NCI-H128 (cell line): ENCODE measurements around the gene LMTK2.
A peak's percentile ranks its signal among the peaks of the same experiment; 100 is the strongest.

Experiments
- DNase-seq: peaks from one replicate; lab custom pipeline; 2025; ENCODE audit not compliant: unreplicated experiment; lab: John Stamatoyannopoulos, UW

The LMTK2 gene

DNA sequence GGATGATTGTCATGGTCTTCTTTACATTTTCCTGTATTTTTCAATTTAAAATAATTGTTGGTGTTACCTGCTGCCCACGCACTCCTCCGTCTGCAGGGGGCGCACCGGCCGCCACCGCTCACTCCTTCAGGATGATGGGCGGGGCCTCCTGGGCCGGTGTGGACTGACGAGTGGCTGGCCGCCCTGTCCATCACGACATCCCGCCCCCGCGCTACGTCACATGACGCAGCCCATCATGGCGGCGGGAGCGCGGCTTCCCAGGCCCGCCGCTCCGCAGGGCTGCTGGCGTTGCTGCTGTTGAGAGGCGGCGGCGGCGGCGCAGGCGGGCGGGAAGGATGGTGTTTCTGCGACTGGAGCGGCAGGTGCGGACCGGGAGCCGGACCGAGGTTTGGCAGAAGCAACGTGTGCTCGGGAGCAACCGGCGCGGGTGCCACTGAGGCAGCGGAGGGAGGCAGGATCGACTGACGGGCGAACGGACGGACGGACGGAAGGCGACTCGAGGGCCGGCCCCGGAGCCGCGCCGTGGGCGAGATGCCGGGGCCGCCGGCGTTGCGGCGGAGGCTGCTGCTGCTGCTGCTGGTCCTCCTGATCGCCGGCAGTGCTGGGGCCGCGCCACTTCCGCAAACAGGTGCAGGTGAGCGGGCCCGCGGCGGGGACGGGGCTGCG is at the start of gene LMTK2:
Gene LMTK2 (plus strand): TSS at position 216 of the 666 bp plus-strand sequence. CDS start 316 bp downstream, at position 532.
- peak; percentile 86 for DNase-seq

DNA sequence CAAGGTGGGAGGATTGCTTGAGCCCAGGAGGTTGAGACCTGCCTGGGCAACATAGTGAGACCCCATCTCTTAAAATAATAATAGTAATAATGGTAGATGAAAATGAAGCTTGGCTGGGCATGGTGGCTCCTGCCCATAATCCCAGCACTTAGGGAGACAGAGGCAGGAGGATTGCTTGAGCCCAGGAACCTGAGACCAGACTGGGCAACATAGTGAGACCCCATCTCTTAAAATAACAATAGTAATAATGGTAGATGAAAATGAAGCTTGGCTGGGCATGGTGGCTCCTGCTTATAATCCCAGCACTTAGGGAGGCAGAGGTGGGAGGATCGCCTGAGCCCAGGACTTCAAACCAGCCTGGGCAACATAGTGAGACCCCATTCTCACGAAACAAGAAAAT is 49.5 kb upstream of the LMTK2 start:
- DNase-seq, result no peak

DNA sequence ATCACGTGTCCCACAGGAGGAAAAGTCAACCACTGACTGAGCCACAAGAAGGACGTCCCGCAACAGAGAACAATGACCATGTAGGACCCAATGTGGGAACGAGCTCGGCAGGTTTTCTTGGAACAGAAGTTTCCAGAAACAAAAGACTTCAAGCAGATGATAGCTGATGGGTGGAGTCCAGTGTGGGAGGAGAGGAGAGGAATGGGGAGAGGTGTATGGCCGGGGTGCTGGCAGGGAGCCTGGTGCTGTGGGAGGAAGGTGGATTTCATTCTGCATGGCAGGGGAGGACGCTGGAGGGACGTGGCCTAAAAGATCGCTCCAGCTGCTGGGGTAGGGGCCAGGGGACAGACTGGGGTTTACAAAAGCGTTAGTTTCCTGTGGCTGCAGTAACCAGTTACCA is 48.5 kb upstream of the LMTK2 start:
- no peak for DNase-seq

DNA sequence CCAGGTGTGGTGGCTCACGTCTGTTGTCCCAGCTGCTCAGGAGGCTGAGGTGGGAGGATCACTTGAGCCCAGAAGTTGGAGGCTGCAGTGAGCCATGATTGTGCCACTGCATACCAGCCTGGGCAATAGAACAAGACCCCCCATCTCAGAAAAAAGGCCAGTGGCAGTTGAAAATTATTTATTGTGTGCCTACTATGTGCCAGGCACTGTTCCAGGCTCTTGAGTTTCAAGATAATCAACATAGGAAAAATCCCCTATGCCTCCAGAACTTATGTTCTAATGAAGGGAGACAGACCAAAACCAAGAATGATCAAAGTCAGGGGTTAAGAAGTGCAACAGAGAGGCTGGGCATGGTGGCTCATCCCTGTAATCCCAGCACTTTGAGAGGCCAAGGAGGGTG is 42.4 kb upstream of the LMTK2 start:
- DNase-seq, result no peak

DNA sequence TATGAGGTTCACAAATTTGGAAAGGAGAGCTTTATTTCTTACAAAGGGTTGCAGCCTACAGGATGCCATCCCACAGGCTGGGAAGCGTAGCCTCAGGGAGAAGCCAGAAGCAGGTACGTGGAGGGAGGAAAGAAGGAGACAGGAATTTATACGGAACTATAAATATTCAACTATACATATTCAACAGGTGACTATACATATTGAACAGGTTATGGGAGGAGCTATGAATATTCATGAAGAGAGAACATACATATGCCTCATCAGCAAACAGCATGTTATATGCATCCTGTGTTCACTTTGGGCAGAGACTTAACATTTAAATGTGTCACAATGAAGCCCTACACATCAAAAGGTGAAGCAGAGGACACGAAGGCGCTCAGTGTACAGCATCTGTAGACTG is 40.5 kb upstream of the LMTK2 start:
- DNase-seq, result no peak

DNA sequence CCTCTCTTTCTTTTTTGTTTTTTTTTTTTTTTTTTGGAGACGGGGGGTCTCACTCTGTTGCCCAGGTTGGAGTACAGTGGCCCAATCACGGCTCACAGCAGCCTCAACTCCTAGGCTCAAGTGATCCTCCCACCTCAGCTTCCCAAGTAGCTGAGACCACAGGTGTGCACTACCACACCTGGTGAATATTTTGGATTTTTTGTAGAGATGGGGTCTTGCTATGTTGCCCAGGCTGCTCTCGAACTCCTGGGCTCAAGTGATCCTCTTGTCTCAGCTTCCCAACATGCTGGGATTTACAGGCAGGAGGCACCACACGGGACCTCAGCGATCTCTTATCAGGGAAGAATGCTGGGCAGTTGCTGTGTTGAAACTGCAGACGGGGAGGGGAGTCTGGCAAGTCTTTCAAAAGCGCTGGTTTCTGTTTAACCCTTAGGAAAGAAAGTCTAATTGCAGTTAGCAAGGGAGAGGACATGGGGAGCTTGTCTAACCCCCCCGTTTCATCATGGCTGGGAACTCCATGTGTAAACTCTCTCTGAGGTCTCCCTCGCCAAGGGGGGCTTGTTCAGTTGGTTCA is 39.6 kb upstream of the LMTK2 start:
- no peak for DNase-seq

DNA sequence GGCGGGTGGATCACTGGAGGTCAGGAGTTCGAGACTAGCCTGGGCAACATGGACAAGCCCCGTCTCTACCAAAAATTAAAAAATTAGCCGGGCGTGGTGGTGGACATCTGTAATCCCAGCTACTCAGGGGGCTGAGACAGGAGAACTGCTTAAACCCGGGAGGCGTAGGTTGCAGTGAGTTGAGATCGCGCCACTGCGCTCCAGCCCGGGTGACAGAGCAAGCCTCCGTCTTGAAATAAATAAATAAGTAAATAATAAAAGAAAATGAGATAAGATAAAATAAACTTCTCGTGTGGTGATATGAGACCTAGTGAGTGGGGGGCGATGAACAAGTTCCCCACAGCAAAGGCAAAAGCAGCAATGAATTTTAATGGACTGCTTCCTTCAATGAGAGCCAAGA is 33.6 kb upstream of the LMTK2 start:
- no peak for DNase-seq

DNA sequence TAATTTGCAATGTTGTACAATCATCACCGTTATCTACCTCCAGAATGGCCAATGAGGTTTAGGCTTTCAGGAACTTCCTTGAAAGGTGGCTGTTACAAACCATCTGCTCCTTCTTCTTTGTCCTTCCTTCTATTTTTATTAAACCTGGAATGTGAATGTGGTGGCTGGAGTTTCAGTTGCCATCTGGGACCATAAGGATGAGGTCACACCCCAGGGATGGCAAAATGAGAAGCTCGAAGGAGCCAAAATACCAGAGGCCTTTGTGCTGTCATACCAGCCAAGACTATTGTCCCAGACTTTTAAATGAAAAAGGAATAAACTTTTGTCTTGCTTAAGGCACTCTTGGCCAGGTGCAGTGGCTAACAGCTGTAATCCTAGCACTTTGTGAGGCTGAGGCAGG is 30.9 kb upstream of the LMTK2 start:
- DNase-seq, result no peak

DNA sequence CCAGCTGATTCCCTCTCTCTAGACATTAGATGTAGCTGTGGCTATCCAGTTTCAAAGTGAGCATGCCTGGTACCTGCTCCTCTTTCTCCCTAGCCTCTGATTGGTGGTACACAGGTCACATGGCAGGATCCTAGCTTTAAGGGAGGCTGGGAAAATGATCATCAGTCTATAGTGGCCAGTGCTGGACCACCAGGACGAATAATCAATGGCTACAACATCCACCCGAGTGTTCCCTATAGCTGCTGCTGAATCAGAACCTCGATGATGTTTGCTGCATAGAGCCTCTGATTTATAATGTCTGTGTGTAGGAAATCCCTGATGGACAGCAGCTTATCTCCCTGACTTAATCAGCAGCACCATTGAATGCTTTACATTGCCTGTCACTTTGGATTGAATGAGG is 28.9 kb upstream of the LMTK2 start:
- DNase-seq, result no peak

DNA sequence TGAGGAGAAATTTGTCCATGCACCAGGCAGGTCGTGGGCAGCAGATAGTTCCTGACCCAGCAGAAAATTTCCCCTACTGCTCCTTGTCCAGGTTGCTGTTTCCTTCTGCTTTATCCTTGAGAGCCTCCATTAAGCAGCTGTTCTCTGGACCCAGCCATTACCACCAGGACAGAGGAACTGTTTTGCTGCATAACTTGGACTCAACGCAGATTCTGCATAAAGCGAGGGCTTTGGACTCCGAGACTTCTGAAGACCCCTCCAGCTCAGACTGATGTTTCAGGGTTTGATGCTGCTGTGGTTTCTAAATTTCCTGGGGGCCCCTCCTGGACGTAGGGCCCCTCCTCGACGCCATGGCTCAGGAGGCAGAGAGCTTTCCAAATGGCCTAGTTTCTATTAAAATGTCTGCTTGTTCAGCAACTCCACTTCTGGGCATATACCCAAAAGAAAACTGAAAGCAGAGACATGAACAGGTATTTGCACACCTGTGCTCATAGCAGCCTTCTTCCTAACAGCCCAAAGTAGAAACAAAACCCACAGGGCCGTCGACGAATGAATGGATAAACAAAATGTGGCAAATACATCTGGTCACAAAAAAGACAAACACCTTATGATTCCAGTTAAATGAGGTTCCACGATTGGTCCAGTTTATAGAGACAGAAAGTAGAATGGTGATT is 28.3 kb upstream of the LMTK2 start:
- no peak for DNase-seq

DNA sequence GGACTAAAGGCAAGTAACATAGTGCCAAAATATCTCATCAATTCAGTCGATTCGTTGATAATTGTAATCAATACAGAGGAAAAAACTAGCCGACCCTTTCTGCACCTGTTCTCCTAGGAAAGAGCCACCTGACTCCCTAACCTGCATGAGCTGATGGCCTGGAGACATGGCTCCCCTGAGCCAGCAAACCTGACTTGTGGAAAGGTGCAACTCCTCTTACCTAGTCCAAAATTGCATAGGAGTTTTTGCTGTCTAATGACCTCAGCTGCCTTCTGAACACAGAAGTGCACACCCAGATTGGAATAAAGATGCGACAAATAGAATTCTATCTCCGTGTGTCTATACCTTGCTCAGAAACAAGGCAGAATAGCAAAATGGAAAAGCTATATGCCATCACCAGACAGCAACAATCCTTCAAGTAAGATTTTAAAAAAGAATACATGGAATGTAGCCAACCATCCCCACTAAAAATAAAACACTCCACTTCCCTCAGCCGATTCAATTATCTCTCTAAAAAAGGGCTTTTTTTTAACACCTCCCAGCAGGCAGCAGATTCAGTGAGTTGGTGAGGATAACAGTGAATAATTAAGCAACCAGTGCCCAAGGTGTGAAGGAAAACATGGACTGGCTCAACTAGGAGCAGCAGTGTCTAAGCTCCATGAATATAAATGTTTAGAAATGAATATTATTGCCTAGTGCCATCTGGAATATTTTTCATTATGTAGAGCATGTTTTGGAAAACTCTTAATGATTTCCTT is 26.6 kb upstream of the LMTK2 start:
- no peak for DNase-seq

DNA sequence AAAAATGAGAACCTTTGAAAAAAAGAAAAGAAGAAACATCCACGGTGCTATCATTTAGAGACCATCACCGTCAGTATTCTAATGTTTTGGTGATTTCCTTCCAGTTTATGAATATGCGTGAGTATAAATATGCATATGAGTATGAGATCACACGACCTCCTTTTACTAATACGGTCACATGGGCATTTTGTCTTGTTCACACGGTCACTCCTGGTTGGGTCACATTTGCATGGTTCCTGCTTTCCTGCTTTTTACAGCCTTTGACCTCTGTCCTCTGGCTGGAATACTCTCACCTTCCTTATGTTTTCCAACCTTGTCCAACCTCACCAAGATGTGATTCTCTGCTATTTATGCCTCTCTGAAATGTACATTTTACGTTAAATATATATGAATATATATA is 25.3 kb upstream of the LMTK2 start:
- no peak for DNase-seq

DNA sequence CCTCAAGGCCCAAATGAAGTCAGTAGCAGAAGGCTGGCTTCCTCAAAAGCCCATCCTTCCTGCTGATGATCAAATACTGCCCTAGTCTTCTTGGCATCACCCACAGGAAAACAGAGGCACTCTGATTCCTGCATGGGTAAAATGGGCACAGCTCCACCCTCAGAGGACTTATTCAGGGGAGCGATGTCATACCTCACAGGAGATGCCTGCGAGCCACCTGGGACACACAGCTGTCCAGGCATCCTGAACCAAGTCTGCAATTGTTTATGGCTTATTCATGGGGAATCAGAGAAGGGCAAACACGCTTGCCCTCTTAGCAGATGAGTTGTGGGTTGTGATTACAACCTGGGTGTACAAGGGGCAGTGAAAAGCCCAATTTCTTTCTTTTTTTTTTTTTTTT is 22.0 kb upstream of the LMTK2 start:
- DNase-seq, result no peak

DNA sequence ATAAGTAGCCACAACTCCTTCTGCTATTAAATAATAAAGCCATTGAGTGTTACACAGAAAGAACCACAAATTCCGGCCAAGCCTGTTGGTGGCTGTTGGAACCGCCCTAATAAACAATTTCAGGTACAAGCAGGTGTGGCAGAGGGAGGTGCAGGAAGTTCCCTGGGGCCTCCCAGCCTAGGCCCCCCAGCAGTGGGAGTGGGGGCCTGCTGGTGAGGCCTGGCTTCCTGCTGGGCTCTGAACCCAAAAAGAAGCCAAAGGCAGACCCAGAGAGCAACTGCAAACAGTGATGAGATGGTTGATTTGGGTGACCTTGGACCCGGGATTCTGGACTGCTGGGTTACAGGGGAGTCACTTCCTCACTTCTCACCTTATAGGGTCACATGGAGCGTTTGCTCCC is 21.0 kb upstream of the LMTK2 start:
- DNase-seq, result no peak

DNA sequence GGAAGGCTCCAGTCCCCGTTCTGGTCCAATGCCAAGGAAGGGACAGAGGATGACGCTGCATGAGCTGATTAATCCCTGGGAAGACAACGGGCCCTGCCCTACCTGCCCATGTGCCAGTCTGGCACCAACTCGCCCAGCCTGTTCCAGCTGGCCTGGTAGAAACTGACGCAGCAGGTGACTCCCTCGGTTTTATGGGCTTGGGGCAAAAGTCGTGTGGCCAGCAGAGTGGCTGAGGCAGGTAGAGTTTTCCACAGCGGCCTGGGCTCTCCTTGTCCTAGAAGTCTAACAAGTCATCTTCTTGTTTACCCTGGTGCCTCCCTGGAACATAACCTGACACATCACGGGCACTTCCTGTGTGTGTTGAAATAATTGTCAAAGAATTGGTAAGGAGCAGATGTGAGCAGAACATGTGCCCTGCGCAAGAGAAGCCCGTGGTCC is 20.4 kb upstream of the LMTK2 start:
- no peak for DNase-seq

DNA sequence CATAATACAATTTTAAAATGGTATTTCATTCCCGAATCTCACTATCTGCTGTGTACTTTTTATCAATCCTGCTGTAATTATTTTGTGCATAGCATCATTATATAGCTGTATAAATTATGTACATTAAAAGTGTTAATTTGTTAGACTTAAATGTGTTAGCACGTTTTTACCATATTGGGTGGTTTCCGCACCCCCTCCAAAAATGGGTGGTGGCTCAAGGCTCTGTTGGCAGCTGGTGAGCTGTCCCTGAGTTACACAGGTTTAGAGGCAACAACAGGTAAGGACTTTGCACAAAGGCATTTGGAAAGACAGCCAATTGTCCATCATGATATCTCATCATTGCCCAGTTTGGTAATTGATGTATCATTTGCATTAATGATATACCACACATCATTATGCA is 18.6 kb upstream of the LMTK2 start:
- DNase-seq, result no peak

DNA sequence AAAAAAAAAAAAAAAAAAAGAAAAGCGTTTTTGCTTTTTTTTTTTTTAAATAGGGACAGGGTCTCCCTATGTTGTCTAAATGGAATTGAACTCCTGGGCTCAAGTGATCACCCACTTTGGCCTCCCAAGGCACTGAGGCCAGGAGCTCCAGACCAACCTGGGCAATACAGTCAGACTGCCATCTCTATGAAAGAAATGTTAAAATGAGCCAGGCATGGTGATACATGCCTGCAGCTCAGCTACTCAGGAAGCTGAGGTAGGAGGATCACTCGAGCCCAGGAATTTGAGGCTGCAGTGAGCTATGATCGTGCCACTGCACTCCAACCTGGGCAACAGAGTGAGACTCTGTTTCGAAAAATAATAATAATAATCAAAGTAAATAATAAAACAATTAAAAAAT is 16.5 kb upstream of the LMTK2 start:
- no peak for DNase-seq

DNA sequence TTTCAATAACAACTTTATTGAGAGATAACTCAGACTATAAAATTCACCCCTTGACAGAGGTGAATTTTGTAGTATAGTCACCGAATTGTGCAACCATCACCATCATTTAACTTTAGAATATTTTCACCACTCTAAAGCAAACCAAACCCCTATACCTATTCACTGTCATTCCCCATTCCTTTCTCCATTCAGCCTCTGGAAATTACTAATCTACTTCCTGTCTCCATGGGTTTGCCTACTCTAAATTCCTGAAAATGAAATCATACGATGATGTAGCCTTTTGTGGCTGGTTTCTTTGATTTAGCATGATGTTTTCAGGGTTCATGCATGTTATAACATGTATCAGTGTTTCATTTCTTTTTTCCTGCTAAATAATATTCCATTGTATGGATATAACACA is 15.6 kb upstream of the LMTK2 start:
- DNase-seq, result no peak

DNA sequence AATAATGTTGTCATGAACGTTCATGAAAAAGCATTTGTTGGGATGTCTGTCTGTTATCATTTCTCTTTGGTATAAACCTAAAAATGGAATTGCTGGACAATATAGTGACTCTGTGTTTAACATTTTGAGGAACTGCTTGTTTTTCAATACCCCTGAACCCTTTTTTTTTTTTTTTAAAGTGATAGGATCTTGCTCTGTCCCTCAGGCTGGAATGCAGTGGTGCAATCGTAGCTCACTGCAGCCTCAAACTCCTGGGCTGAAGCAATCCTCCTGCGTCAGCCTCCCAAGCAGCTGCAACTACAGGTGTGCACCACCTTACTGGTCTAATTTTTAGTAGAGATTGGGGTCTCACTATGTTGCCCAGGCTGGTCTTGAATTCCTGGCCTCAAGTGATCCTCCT is 15.1 kb upstream of the LMTK2 start:
- DNase-seq, result no peak

DNA sequence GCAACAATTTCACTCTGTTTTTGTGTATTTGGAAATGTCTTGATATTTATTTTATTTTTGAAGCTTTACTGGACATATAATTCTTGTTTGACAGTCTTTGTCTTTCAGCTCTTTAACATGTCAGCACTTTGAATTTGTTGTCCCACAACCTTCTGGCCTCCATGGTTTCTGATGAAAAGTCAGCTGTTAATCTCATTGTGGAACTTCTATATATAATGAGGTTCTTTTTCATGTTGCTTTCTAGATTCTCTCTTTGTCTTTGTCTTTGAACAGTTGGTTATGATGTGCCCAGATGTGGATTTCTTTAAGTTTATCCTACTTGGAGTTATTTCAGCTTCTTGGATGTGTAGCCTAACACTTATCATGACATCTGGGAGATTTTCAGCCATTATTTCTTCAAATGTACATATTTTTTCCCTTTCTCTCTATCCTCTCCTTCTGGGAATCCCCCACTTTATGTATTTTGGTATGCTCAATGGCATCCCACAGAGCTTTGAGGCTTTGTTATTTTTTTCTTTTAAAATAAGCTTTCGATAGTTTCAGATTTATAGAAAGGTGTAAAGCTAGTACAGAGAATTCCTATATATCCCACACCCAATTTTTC is 9.5 kb upstream of the LMTK2 start:
- DNase-seq, result no peak

DNA sequence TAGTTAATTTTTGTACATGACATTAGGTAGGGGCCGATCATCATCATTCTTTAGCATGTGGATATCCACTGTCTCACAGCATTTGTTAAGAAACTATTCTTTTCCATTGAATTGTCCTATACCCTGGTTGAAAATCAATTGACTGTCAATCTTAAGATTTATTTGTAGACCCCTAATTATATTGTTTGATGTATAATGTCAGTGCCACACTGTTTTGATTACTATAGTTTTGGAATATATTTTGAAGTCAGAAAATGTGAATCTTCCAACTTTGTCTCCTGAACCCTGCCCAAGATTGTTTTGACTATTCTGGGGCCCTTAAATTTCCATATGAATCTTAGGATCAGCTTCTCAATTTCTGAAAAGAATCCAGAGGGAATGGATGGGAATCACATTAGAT is 6.6 kb upstream of the LMTK2 start:
- DNase-seq, result no peak

DNA sequence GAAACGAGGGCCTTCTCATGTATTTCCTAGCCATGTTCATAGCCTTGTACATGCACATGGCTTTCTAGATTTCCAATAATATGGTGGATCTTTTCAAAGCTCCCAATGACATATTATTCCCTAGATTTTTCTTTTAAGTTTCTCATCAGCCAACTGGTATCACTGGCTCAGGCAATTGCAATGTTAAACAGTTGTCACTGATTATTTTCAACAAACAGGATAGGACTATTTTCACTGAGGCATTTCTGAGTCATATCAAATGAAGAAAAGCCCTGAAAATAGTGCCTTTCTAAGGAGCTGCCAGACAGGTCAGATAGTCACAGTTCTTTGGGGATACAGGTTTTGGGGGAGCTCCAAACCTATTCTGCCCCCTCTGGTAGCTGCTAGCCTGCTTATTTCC is 4.5 kb upstream of the LMTK2 start:
- no peak for DNase-seq
